Fibroblast of skin of left biceps (primary cell): ENCODE measurements around the gene CRTC1.
A peak's percentile ranks its signal among the peaks of the same experiment; 100 is the strongest.
"Not testable (repeated sequence)": the region's sequence is repeated elsewhere in the genome, so short reads cannot be mapped to it uniquely, and the experiment has no call there.

ENCODE experiments used
- DNase-seq, 2 experiments: peaks; one replicate each; pipeline ENCODE4 v3.0.0-alpha.2; 2013; ENCODE audit warnings: low read depth in 2 of 2

The CRTC1 gene

GRCh38 chr19:18701250-18701608, 17.7 kb downstream of the CRTC1 start:
- DNase-seq, result no peak

GRCh38 chr19:18704054-18704453, 20.6 kb downstream of the CRTC1 start:
- DNase-seq, result no peak

GRCh38 chr19:18704971-18705370, 21.5 kb downstream of the CRTC1 start:
- DNase-seq, result no peak

- DNase-seq, result no peak
Measured at GRCh38 chr19:18708452-18709231, 25.2 kb downstream of the CRTC1 start.

- DNase-seq, result no peak
Measured at GRCh38 chr19:18709546-18709945, 26.1 kb downstream of the CRTC1 start.

GRCh38 chr19:18710186-18710585, 26.7 kb downstream of the CRTC1 start:
- DNase-seq, result no peak

GRCh38 chr19:18710996-18711751, 27.7 kb downstream of the CRTC1 start:
- DNase-seq, result peak in 1 of 2 experiments; percentile 20

- DNase-seq, result no peak
Measured at GRCh38 chr19:18711893-18712292, 28.4 kb downstream of the CRTC1 start.

- peak in 1 of 2 experiments; percentile 13 for DNase-seq
Measured at GRCh38 chr19:18712981-18713380, 29.5 kb downstream of the CRTC1 start.

GRCh38 chr19:18713550-18714117, 30.2 kb downstream of the CRTC1 start:
- no peak for DNase-seq

- no peak for DNase-seq
Measured at GRCh38 chr19:18715416-18715815, 31.9 kb downstream of the CRTC1 start.

GRCh38 chr19:18716857-18717256, 33.4 kb downstream of the CRTC1 start:
- no peak for DNase-seq

GRCh38 chr19:18717601-18718000, 34.1 kb downstream of the CRTC1 start:
- DNase-seq, result no peak

- no peak for DNase-seq
Measured at GRCh38 chr19:18718015-18718526, 34.6 kb downstream of the CRTC1 start.

- DNase-seq, result no peak
Measured at GRCh38 chr19:18718846-18719458, 35.5 kb downstream of the CRTC1 start.

- DNase-seq, result no peak
Measured at GRCh38 chr19:18719541-18719940, 36.1 kb downstream of the CRTC1 start.

- DNase-seq, result no peak
Measured at GRCh38 chr19:18723871-18724377, 40.4 kb downstream of the CRTC1 start.

- no peak for DNase-seq
Measured at GRCh38 chr19:18725841-18726770, 42.6 kb downstream of the CRTC1 start.

- no peak for DNase-seq
Measured at GRCh38 chr19:18726846-18727245, 43.4 kb downstream of the CRTC1 start.

- DNase-seq, result not testable (repeated sequence)
Measured at GRCh38 chr19:18727602-18728001, 44.1 kb downstream of the CRTC1 start.
